Occipital lobe (tissue), 2 donors: ENCODE results near the gene MCIDAS. TPM values are rescaled to one million over a fixed set of nuclear protein-coding genes. Genes with fewer than 3 reads are reported as not detected.

ENCODE experiments used
- DNase-seq: peaks from one replicate; lab custom pipeline; 2025; lab: John Stamatoyannopoulos, UW
- total RNA-seq: library from RNA; depleted of rRNA; stranded (reverse); fragments of >200 nt; gene quantifications from one replicate; pipeline ENCODE4 v1.2.3, GENCODE V29; 2014

MCIDAS gene
- total RNA-seq = not detected

- no peak for DNase-seq
These were observed at the start of gene MCIDAS for GRCh38 chr5:55226934-55227663. MCIDAS (minus strand) TSS chr5:55227315; CDS start chr5:55227138, 177 bp downstream.

GRCh38 chr5:55276771-55277170 lies 49.7 kb upstream of the MCIDAS start:
- no peak for DNase-seq

- DNase-seq = no peak
These were observed 31.2 kb upstream of the MCIDAS start for GRCh38 chr5:55258339-55258738.

GRCh38 chr5:55254802-55255201 lies 27.7 kb upstream of the MCIDAS start:
- no peak for DNase-seq

GRCh38 chr5:55250064-55250463 lies 22.9 kb upstream of the MCIDAS start:
- DNase-seq = no peak

- no peak for DNase-seq
These were observed 14.6 kb upstream of the MCIDAS start for GRCh38 chr5:55241746-55242145.

- no peak for DNase-seq
These were observed 9.7 kb upstream of the MCIDAS start for GRCh38 chr5:55236800-55237199.

- no peak for DNase-seq
These were observed 7.1 kb upstream of the MCIDAS start for GRCh38 chr5:55234121-55234700.

- peak; percentile 68 for DNase-seq
These were observed 6.1 kb upstream of the MCIDAS start, which contains the start of gene CCNO for GRCh38 chr5:55232985-55233928. CCNO (minus strand) TSS chr5:55233608; CDS start chr5:55233523, 85 bp downstream.

GRCh38 chr5:55232271-55232984 lies 5.3 kb upstream of the MCIDAS start:
- DNase-seq = no peak

- no peak for DNase-seq
These were observed 4.8 kb upstream of the MCIDAS start for GRCh38 chr5:55231919-55232270.

GRCh38 chr5:55231029-55231918 lies 4.2 kb upstream of the MCIDAS start:
- peak; percentile 24 for DNase-seq

GRCh38 chr5:55230086-55230629 lies 3.0 kb upstream of the MCIDAS start:
- DNase-seq = no peak

- no peak for DNase-seq
These were observed 732 bp upstream of the MCIDAS start for GRCh38 chr5:55227664-55228430.

GRCh38 chr5:55226027-55226933 lies 835 bp downstream of the MCIDAS start:
- DNase-seq = no peak

- DNase-seq = no peak
These were observed 1.8 kb downstream of the MCIDAS start for GRCh38 chr5:55225346-55225745.

GRCh38 chr5:55223812-55224240 lies 3.3 kb downstream of the MCIDAS start:
- no peak for DNase-seq
